GM12874 (cell line): ENCODE data around the gene GABBR2.

ENCODE experiments used
- TF ChIP-seq, protein P1 (sequence below): IDR thresholded peaks from 2 replicates; pipeline ENCODE4 v1.5.1; 2011; ENCODE audit warnings: low read depth, mild to moderate bottlenecking, control low read depth, low read length, moderate library complexity; ENCODE audit not compliant: insufficient read depth

GABBR2 gene

GRCh38 chr9:98609646-98610045 is 99.1 kb downstream of the GABBR2 start:
- TF ChIP-seq, protein P1, sequence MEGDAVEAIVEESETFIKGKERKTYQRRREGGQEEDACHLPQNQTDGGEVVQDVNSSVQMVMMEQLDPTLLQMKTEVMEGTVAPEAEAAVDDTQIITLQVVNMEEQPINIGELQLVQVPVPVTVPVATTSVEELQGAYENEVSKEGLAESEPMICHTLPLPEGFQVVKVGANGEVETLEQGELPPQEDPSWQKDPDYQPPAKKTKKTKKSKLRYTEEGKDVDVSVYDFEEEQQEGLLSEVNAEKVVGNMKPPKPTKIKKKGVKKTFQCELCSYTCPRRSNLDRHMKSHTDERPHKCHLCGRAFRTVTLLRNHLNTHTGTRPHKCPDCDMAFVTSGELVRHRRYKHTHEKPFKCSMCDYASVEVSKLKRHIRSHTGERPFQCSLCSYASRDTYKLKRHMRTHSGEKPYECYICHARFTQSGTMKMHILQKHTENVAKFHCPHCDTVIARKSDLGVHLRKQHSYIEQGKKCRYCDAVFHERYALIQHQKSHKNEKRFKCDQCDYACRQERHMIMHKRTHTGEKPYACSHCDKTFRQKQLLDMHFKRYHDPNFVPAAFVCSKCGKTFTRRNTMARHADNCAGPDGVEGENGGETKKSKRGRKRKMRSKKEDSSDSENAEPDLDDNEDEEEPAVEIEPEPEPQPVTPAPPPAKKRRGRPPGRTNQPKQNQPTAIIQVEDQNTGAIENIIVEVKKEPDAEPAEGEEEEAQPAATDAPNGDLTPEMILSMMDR: no peak

DNA sequence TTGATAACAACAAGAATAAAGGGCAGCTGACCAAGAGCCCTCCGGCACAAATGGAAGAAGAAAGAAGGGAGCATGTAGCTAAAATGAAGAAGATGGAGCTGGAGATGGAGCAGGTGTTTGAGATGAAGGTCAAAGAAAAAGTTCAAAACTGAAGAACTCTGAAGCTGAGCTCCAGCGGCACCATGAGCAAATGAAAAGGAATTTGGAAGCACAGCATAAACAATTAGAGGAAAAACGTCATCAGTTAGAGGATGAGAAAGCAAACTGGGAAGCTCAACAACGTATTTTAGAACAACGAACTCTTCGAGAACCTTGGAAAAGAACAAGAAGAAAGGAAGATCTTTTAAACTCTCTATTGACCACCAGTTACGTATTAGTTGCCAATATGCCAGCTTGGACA is 100.9 kb downstream of the GABBR2 start:
- TF ChIP-seq, protein P1: no peak

GRCh38 chr9:98607152-98607551 is 101.6 kb downstream of the GABBR2 start:
- TF ChIP-seq, protein P1: no peak

GRCh38 chr9:98606730-98607129 is 102.0 kb downstream of the GABBR2 start:
- TF ChIP-seq, protein P1: no peak

DNA sequence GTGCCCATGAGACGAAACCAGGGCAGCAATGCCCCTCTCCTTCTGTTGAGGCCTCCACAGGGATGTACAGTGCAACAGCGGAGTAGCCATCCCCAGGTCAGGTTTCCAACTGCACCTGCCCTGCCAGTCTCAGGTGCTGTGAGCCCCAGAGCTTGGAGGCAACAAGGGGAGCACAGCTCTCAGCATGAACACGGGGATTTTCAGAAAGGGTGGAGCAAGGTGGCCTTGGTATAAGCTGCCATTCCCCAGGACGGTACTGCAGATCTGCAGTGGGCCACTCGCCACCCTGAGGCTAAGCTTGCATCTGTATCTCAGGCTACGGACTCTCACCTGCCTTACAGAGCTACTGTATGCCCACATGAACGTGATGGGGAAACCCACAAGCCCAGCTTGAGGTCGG is 103.6 kb downstream of the GABBR2 start:
- TF ChIP-seq, protein P1: no peak

DNA sequence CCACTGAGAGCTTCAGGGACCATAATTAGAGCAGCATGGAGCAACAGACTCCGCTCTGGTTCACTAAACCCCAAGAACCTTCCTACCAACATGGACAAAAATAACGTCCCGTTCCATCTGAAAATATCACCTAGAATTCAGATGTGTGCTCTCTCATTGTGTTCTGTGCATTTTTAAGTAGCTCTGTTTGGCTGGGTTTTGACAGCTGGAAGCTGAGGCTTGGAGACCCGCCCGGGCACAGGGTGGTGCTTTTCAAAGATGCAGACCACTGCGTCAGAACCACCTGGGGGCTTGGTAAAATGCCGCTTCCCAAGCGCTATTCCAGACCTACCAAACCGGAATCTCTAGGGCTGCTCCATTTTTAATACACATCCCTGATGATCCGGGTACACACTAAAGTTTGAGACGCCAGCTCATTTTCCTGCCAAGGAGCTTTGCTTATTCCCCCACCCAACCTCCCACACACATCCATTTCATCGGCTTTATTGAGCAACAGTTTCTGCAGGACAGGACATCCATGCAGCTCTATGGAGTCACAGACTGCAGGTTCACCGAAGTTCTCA is 104.8 kb downstream of the GABBR2 start:
- TF ChIP-seq, protein P1: no peak

GRCh38 chr9:98602839-98603500 is 105.8 kb downstream of the GABBR2 start:
- TF ChIP-seq, protein P1: no peak
